HCT116 (cell line): ENCODE measurements around the gene C1QBP. TPM values are rescaled to one million over a fixed set of nuclear protein-coding genes. Genes with fewer than 3 reads are reported as not detected.

ENCODE experiments used
- ATAC-seq: fragments of 200-7000 bp; cut with Tn5 transposase; 2 replicates; pipeline ENCODE4 v1.9.1; 2020; ENCODE audit warnings: mild to moderate bottlenecking, moderate library complexity
- BruUV-seq: library from RNA; stranded (reverse); fragments of 400-500 nt; replicated peaks from 2 replicates; lab custom pipeline; 2021; lab: Mats Ljungman, UMichigan
- CTCF ChIA-PET: fragments of 300-600 bp; sonication (Branson Sonifier 250); formaldehyde crosslinking; loops from one replicate; lab custom pipeline; 2021; ENCODE audit warnings: antibody characterized with exemption; lab: Charles Lee
- POLR2A ChIA-PET: fragments of 300-600, 350-600 bp; sonication (Branson Sonifier 250); formaldehyde crosslinking; loops from one replicate; lab custom pipeline; 2021; ENCODE audit warnings: antibody characterized with exemption; lab: Charles Lee
- RAD21 ChIA-PET, 2 experiments: fragments of 300-600 bp; sonication (Branson Sonifier 250); formaldehyde crosslinking; loops; one replicate each; lab custom pipeline; 2023; ENCODE audit warnings: low total read pairs in 2 of 2; ENCODE audit not compliant: uncharacterized antibody in 2 of 2, unreplicated experiment in 2 of 2, low non-redundant PET in 1 of 2; lab: Charles Lee
- DNase-seq: peaks from one replicate; pipeline ENCODE4 v3.0.0-alpha.2; 2010; ENCODE audit warnings: low read depth, low spot score
- H2AFZ ChIP-seq: fragments of 200-600 bp; shearing (Covaris generic), sonication (generic); 2 replicates; pipeline ENCODE4 v1.6.1; 2017; ENCODE audit warnings: low read depth, mixed run types, mixed read lengths, antibody characterized with exemption, low read length; ENCODE audit not compliant: poor library complexity, severe bottlenecking
- H3K27ac ChIP-seq: 2 replicates; pipeline ENCODE4 v1.5.1; 2012; ENCODE audit warnings: low read depth, low read length
- H3K27me3 ChIP-seq: fragments of 200-600 bp; sonication (generic); 2 replicates; pipeline ENCODE4 v1.6.1; 2016; ENCODE audit warnings: mixed run types, low read length, mixed read lengths; ENCODE audit not compliant: insufficient read depth
- H3K36me3 ChIP-seq, 2 experiments: fragments of 200-500 bp in 1 of 2; fragments of 200-600 bp in 1 of 2; sonication (Bioruptor generic) in 1 of 2; sonication (generic) in 1 of 2; 2 replicates each; pipeline versions ENCODE4 v1.5.1 to v1.6.1; 2014 to 2016; ENCODE audit warnings: low read length in 2 of 2, inconsistent platforms in 1 of 2, mixed read lengths in 1 of 2, mixed run types in 1 of 2; ENCODE audit not compliant: insufficient read depth in 2 of 2, control insufficient read depth in 1 of 2
- H3K4me1 ChIP-seq, 2 experiments: fragments of 200-600 bp in 1 of 2; sonication (generic) in 1 of 2; 2 replicates each; pipeline versions ENCODE4 v1.5.1 to v1.6.1; 2012 to 2017; ENCODE audit warnings: low read length in 2 of 2, inconsistent platforms in 1 of 2, mild to moderate bottlenecking in 1 of 2, mixed read lengths in 1 of 2, mixed run types in 1 of 2, moderate library complexity in 1 of 2; ENCODE audit not compliant: insufficient read depth in 2 of 2, control insufficient read depth in 1 of 2
- H3K4me2 ChIP-seq: fragments of 200-600 bp; sonication (generic); 2 replicates; pipeline ENCODE4 v1.6.1; 2017; ENCODE audit warnings: mixed run types, low read length, mixed read lengths
- H3K4me3 ChIP-seq, 2 experiments: fragments of 200-600 bp in 1 of 2; sonication (generic) in 1 of 2; replicated peaks in 1 of 2; 2 replicates each; pipeline ENCODE4 v1.5.1; 2011 to 2016; ENCODE audit warnings: low read length in 2 of 2, control low read depth in 1 of 2, low read depth in 1 of 2, mild to moderate bottlenecking in 1 of 2, mixed read lengths in 1 of 2, mixed run types in 1 of 2
- H3K79me2 ChIP-seq: fragments of 200-600 bp; sonication (generic); 2 replicates; pipeline ENCODE4 v1.6.1; 2017; ENCODE audit warnings: mild to moderate bottlenecking, mixed run types, low read length, moderate library complexity, mixed read lengths; ENCODE audit not compliant: insufficient read depth
- H3K9ac ChIP-seq: fragments of 200-600 bp; sonication (generic); 2 replicates; pipeline ENCODE4 v1.6.1; 2016; ENCODE audit warnings: low read length, mixed read lengths
- H3K9me2 ChIP-seq: fragments of 200-600 bp; sonication (generic), shearing (Covaris generic); 2 replicates; pipeline ENCODE4 v1.6.1; 2017; ENCODE audit warnings: mixed run types, mild to moderate bottlenecking, moderate library complexity; ENCODE audit not compliant: insufficient read depth
- H3K9me3 ChIP-seq, 2 experiments: fragments of 200-500 bp in 1 of 2; fragments of 200-600 bp in 1 of 2; sonication (Bioruptor generic) in 1 of 2; sonication (generic) in 1 of 2; 2 replicates each; pipeline ENCODE4 v1.6.1; 2014 to 2017; ENCODE audit warnings: low read length in 2 of 2, mixed read lengths in 2 of 2, inconsistent platforms in 1 of 2, low read depth in 1 of 2, mild to moderate bottlenecking in 1 of 2, mixed run types in 1 of 2, moderate library complexity in 1 of 2; ENCODE audit not compliant: control insufficient read depth in 1 of 2, insufficient read depth in 1 of 2
- H4K20me1 ChIP-seq: fragments of 200-600 bp; sonication (generic), shearing (Covaris generic); 2 replicates; pipeline ENCODE4 v1.6.1; 2017; ENCODE audit warnings: mixed run types, mild to moderate bottlenecking, moderate library complexity; ENCODE audit not compliant: insufficient read depth
- CEBPB ChIP-seq: IDR thresholded peaks from 2 replicates; pipeline ENCODE4 v1.6.1; 2012; ENCODE audit warnings: low read depth
- ELF1 ChIP-seq: IDR thresholded peaks from 2 replicates; pipeline ENCODE4 v1.6.1; 2012; ENCODE audit warnings: low read depth, borderline replicate concordance
- FOSL1 ChIP-seq: IDR thresholded peaks from 2 replicates; pipeline ENCODE4 v1.6.1; 2012; ENCODE audit warnings: low read depth
- JUND ChIP-seq: IDR thresholded peaks from 2 replicates; pipeline ENCODE4 v1.6.1; 2012
- POLR2A ChIP-seq: IDR thresholded peaks from 2 replicates; pipeline ENCODE4 v1.7.0; 2011; ENCODE audit warnings: borderline replicate concordance; ENCODE audit not compliant: insufficient read depth, insufficient read length; ENCODE audit errors: extremely low read depth
- RAD21 ChIP-seq: IDR thresholded peaks from 2 replicates; pipeline ENCODE4 v1.6.1; 2012; ENCODE audit warnings: low read depth, mild to moderate bottlenecking
- SP1 ChIP-seq: IDR thresholded peaks from 2 replicates; pipeline ENCODE4 v1.6.1; 2012; ENCODE audit warnings: low read depth
- SRF ChIP-seq: IDR thresholded peaks from 2 replicates; pipeline ENCODE4 v1.6.1; 2012; ENCODE audit warnings: low read depth
- TCF7L2 ChIP-seq: IDR thresholded peaks from 2 replicates; pipeline ENCODE4 v1.7.0; 2011; ENCODE audit warnings: borderline replicate concordance, inconsistent platforms; ENCODE audit not compliant: insufficient read depth, insufficient read length; ENCODE audit errors: extremely low read depth
- ZFX ChIP-seq: fragments of 450-650 bp; IDR thresholded peaks from 2 replicates; pipeline ENCODE4 v1.6.1; 2017
- ZNF274 ChIP-seq: fragments of 200-500 bp; sonication (Bioruptor generic); IDR thresholded peaks from 2 replicates; pipeline ENCODE4 v1.6.1; 2014; ENCODE audit warnings: mild to moderate bottlenecking, low read depth, low read length, inconsistent platforms
- intact Hi-C: fragments of 100-400 bp; cut with micrococcal nuclease; formaldehyde crosslinking; loops from 2 replicates; pipeline ENCODE4 v1.10.0; 2022
- total RNA-seq: library from RNA; stranded (reverse); gene quantifications from one replicate; pipeline ENCODE4 v1.2.1, GENCODE V29; 2021; ENCODE audit not compliant: unreplicated experiment
- TF ChIP-seq, protein P1 (sequence below): IDR thresholded peaks from 2 replicates; pipeline ENCODE4 v1.6.1; 2012

Gene C1QBP
- total RNA-seq, 1 experiment from 2014 or later, result 524 TPM

DNA sequence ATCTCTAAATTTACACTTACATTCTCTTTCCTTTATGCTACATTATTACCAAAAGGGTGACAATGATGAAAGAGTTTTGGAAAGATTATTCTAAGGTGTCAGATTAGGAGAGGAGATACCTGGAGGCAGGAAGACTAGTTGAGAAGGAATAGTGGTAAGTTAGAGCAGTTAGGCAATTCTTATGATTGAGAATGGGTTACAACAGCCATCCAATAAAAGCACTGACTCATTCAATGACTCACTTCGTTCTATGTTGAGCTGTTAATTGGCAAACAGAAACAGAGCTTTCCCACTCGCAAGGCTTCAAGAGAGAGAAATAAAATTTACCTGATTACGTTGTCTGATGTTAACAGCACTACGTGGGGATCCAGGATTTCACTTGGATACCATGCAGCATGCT lies 25.3 kb downstream of the C1QBP start (continued):
- TF ChIP-seq POLR2A (no peak), ZFX (no peak), ZNF274 (no peak), CEBPB (peak; percentile 98), SP1 (peak; percentile 78), JUND (peak; percentile 96), SRF (0 out of 2 replicates have a peak, but pooled peaks have one; percentile 60), FOSL1 (peak; percentile 98), RAD21 (no peak)
- TF ChIP-seq, protein P1, sequence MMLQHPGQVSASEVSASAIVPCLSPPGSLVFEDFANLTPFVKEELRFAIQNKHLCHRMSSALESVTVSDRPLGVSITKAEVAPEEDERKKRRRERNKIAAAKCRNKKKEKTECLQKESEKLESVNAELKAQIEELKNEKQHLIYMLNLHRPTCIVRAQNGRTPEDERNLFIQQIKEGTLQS, result no peak; the same call in 1 of the 2 replicates
- TF ChIP-seq, all 23 proteins: peak for 7

DNA sequence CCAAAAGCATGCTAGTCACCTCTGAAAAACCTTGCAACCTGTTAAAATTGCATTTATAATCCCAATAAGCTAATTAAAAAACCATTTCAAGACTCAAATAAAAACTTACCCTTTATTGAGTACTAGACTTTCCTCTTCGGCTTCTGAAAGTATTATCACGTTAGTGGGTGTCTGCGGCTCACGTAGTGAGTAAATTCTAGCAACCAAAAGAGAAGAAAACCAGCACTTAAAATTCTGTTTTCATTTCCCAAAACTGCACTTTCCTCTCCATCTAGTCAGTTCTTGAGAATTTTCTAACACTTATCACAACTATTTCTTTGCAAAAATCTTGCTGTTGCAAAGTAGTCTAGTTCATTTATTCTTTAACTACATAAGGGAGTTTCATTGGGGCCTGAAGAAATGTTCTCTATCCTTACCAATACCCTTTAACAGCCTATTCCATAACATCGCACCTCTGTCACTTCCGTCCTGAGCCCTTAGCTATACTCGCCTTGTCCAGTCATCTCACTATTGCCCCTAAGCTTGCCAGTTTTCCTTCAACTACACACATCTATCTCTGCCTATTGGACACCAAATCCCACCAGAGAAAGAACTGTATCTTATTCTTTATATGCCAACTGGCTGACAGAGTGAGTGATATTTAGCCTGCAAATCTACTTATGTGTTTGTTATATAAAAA lies 28.2 kb downstream of the C1QBP start:
- ATAC-seq (no peak), DNase-seq (no peak)
- Histone ChIP-seq H3K4me2 (no peak overlapping the region), H3K9ac (no peak overlapping the region), H3K27ac (no peak overlapping the region), H3K4me1 (peaks cover 7 to 17% of the 10 kb centered on the region in 2 experiments), H3K79me2 (peaks cover 93% of the 10 kb centered on the region), H3K27me3 (no peaks in the 10 kb centered on the region), H3K4me3 (no peak overlapping the region), H3K9me3 (no peaks in the 10 kb centered on the region), H2AFZ (no peak overlapping the region), H4K20me1 (peaks cover 4% of the 10 kb centered on the region; the same call in 1 of the 2 replicates), H3K9me2 (no peaks in the 10 kb centered on the region), H3K36me3 (peaks cover 69 to 86% of the 10 kb centered on the region in 2 experiments)
- CTCF ChIA-PET, result no interaction called here
- TF ChIP-seq ZNF274, result no peak
- no peak for TF ChIP-seq ELF1
- no peak for TF ChIP-seq TCF7L2
- no peak for TF ChIP-seq SRF
- no peak for TF ChIP-seq SP1
- no TSS peak for BruUV-seq
- RAD21 ChIA-PET, result no interaction called here
- intact Hi-C loops, result no loop called here
- POLR2A ChIA-PET, result interaction anchor here (1.0 to 1.1 kb wide), 2 partner anchors 9 to 21 kb away, joined by 3 to 6 read pairs; partner anchors contain the start of genes NUP88 and RPAIN
